Measurements from ENCODE around the gene HOXA6.

Gene HOXA6

DNA sequence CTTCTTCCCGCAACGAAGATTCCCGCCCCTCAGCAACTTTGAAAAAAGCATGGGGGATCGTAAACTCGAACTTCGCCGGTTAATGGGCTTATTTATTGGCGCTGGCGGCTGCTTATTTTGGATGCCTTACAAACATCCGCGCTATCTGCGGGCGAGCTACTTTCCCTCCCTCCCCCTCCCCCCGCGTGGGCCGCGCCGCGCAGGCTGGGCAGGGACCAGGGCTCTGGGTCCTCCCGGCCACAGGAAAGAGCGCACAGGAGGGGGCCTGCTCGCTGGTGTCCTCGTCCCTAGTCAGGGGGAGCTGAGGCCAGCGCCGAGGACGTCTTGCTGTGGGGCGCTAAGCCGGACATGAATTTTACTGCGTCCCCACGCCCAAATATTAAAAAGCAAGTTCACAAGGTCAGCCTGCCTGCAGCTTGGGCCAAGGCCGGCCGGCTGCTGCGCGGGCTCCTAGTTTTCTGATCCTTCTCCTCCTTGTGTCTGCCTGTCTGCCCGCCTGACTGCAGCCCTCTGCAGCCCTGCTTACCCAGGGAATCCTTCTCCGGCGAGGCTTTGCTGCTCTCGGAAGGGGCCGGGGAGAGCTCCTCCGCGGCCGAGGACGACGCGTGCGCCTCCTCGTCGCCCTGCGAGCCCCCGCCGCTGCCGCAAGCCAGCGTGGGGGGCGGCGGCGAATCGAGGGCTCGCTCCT, 25.4 kb upstream of the HOXA6 start:
- DNase-seq = no peak

DNA sequence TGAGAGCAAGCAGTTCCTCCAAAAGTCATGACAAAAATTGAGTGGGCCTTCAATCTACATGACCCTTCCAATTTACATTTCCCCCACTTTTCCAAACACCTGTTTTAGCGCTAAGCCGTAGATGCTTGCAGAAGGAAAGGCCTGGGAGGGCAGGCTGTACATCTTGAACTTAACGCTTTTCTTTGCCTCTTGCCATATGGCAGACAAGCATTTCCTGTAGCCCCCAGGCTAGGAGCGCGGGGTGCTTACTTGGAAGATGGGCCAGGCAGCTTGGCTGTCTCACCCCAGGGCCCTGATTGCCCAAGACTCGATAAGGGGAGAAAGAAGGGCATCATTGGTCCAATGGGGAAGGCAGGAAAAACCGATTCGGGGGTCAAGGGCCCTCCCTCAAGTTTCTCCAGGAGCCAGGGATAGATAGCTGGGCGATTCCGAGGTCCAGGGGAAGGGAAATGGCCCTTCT, 24.8 kb upstream of the HOXA6 start:
- no peak for DNase-seq

DNA sequence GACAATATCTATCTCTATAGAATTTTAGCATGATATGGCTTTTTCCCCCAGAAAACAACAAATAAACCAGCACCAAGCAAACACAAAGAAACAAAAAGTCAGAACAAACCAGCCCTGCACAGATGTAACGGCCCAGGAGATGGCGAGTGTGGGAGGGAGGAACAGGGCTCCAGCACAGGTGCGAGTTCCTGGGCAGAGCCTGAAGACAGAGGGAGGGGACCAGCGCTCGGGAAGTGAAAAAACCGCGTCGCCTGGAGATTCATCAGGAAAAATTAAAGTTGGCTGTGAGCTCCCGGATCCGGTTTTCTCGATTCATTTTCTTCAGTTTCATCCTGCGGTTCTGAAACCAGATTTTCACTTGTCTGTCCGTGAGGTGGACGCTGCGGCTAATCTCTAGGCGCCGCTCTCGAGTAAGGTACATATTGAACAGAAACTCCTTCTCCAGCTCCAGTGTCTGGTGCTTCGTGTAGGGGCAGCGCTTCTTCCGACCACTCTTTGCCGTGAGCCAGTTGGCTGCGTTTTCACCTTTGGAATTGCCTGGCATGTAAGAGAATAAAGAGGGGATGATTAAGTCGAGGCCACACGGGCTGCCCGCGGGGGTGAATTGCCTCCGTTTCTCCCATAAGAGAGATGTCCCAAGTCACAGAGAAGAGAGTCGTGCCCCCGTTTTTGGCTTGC, 24.2 kb upstream of the HOXA6 start:
- no peak for DNase-seq

DNA sequence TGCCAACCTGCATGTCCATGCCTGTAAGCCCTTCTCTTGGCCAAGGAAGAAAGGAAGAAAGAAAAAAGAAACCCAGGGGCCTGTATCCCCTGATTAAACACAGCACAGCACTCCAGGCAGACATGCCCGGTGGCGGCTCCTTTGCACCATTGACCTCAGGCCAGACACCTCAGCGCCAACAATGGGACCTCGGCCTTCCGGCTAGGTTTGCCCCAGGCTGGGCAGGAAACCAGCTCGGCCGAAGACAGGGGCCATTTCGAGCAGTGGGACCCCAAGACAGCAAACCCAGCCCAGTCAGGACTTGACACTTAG, 23.7 kb upstream of the HOXA6 start:
- DNase-seq = no peak

DNA sequence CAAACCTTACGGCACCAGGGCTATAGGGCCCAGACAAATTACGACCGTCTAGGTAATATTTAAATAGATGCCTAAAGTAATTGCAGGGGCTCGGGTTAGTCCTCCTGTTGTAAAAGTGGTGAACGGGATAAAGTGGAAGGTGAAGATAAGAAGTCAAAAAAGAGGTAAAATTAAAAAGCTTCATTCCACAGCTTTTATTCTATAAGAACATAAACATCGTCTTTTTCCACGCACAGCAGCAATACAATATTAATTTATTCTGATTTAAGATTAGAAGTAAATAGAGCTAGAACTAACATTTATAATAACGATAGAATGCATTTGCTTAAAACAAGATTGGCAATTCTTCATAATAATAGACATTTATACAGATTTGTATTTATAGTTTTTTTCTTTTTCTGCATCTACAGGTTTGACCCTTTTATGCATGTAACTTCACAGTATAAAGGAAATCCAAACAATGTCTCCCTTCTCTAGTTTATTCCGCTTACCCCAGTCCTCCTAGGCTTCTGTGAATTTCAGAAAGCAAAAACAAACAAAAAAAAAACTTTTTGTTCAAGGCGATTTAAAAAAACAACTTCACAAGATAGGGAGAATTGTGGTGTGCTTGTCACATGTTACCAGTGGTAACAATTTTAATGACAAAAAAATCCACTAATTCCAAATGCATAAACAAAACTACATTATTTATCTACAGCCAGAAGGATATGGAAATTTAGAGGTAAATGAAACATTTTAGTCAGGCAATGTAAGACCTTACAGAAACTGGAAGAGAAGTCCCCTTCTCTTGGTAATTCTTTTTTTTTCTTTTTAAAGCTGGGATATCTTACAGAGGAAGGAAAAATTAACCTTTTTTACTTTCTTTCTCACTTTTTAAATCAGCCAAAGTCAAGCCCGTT, 23.1 kb upstream of the HOXA6 start:
- DNase-seq = no peak

DNA sequence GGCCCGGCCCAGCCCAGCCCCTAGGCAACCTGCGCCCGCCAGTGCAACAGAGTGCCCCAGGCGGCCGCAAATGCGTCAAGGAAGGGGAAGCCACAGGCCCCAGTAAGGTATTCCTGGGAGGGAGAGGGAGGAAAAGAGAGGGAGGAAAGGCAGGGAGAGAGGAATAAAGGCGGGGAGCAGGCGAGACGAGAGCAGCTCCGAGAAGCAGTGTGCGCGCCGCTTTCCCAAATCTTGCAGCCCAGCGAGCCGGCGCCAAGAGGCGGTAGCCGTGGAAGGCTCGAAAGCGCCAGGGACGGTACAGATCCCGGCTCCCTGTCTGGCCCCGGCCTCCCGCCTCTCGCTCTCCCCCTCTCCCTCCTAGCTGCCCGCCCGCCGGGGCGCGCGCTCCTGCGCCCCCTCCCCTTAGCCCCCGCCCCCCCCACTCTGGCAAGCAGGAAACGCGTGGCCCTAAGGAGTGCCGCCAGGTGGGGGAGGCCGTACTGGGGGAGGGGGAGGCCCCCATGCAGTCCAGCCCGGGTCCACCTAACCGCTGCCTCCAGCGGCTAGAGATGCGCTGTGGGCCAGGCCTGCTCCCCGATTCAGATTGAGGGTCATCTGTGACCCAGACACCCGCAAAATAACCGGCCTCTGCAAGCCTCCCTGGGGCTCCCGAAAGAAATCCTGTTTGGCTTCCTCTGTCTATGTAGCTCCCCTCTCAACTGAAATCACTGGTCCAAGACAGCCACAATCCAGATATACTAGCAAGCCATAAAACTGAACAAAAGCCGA, 22.3 kb upstream of the HOXA6 start:
- DNase-seq = no peak

DNA sequence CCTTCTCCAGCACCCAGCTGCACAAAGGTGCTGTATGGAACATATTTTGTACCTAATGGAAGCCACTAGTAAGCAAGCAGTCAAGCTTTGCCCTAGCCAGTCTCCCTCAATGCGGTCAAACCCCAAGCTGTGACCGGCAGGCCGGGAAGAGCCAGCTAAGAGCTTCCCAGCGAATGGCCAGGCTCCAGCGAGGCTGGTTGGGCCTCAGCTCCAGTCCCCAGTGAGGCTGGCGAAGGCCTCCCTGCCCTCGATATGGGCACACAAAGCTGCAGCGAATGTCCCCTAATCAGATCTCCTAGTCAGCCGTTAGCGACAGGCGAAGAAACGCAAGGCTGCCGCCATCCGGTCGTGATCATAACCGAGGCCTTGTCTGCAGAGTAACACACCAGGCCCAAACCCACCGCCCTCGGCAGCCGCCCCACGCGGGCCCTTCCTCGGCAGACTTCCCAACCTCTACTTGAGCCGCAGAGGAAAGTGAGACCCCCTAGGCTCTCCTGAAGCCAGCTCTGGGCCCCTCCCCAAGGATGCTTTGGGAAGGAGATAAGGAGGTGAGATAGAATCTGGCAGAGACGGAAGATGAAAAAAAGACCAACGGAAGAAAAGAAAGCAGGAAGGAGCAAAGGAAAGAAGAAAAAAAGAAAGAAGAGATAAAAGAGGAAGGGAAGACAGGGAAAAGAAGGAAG, 20.8 kb upstream of the HOXA6 start:
- no peak for DNase-seq

DNA sequence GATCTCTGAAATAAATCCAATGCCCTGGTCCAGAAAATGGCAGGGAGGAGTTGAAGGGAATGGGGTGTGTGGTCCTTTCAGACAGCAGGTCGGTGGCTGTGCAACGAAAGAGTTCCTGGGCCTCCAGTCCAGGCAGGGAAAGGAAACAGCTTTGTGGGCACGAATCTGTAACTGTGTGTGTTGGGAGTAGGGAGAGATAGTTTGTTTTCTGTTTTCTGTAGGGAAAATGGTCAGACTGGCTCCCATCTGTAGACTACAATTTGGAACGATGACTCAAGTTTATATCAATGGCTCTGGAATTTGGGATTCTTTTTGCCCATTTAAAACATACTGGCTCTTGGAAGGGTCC, 20.3 kb upstream of the HOXA6 start:
- no peak for DNase-seq

DNA sequence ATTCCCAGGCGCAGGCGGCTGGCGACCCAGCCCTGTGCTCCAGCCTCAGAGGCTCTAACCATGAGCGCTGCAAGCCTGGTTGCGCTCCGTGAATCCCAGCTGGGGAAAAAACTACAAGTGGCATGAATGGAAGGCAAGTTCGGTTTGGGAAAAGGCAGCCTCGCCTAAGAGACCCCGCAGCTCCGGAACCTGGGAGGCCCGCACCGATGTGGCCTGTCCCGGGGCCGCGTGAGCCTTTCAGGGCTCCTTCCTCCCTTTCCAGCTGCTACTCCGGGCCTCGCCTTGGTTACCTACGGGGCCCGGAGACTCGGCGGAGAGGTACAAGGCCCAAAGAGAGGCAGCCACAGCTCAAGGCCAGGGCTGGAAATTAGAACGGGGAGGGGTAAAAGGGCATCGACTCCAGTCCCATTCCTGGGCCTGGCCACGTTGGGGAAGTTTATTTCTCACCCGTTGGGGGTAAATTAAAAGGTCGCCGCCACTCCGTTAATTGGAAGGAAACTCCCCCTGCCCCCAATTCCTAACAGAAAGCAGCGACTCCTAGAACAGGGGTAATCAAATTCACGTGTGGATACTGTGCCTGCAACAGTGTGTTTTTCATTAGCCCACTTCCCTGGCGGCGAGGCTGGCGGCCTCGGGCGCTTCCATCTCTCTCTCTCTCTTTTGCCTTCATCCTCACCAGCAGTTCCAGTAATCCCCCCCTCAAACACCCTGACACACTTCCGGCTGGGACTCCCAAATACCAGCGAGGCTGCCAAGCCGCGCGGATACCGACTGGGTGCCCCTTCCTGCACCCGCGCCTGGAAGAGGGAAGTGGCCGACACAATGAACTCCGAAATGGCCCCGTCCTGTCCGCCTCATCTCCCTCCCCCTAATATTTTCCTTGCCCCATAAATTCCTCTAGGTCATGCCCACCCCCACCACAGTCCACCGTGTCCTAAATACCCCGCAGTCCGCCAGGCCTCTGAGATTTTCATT, 19.2 kb upstream of the HOXA6 start:
- no peak for DNase-seq

DNA sequence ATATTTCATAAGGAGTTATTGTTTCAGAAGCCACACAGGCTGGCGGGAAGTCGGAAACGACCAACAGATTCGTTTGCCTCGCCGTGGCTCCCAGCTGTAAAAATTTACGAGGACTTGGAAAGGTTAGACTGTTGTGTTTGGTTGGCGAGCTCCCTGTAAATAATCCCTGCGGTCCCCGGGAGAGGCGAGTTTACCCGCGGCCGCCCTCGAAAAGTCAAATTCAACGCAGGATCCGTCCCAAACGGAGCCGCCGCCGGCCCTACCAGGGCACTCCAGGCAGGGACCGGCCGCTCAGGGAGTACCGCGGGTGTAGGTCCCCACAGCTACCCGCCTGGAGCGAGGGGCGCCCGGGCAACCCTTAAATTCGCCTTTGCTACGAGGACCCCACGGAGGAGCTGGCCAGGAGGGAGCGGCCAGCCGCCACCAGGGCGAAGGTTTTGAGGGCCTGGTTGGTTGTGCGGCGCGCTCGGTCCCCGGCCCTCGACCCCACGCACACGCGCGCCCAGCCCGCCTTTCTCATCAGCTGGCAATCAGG, 18.5 kb upstream of the HOXA6 start:
- DNase-seq = no peak

DNA sequence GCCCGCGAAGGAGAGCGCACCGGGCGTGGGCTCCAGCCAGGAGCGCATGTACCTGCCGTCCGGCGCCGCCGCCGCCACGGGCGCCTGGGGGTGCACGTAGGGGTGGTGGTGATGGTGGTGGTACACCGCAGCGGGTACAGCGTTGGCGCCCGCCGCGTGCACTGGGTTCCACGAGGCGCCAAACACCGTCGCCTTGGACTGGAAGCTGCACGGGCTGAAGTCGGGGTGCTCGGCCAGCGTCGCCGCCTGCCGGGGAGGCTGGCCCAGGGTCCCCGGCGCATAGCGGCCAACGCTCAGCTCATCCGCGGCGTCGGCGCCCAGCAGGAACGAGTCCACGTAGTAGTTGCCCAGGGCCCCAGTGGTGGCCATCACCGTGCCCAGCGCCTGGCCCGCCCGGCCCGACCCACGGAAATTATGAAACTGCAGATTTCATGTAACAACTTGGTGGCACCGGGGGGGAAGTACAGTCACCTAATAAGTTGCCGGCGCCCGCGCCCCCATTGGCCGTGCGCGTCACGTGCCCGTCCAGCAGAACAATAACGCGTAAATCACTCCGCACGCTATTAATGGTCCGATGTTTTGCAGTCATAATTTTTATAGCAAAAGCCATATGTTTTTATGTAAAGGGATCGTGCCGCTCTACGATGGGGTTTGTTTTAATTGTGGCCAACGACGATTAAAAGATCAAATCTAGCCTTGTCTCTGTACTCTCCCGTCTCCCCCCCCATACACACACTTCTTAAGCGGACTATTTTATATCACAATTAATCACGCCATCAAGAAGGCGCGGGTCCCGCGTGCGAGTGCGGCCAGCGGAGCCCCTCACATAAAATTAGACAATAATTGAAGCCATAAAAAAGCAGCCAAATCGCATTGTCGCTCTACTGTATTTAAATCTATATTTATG, 17.8 kb upstream of the HOXA6 start, which contains the start of gene HOXA9:
Gene HOXA9 (minus strand): TSS at position 449 of the 907 bp plus-strand sequence. CDS start 80 bp downstream, at position 369.
- DNase-seq = no peak

DNA sequence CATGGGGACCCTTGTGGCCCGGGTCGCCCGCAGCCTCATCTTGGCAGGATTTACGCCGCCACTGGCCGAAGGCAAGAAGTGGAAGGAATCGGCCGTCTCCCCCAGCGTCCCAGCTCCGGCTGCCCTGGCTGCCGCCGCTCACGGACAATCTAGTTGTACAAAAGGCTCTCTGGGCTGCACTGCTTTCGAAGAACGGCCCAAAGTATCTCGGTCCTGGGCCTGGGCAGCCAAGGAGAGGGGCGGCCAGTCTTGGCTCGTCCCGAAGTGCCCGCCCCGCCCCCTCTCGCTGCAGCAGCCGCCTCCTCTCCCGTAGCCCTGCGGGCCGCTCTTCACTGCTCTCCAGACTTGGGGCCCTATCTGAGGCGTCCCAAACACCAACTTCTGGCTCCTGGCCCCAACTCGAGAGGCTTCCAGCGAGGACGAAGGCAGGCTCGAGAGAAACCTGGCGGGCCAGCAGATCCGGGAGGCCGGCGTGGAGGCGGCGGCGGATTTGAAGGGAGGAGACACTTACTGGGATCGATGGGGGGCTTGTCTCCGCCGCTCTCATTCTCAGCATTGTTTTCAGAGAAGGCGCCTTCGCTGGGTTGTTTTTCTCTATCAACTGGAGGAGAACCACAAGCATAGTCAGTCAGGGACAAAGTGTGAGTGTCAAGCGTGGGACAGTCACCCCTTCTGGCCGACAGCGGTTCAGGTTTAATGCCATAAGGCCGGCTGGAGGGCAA, 17.0 kb upstream of the HOXA6 start:
- DNase-seq = no peak

DNA sequence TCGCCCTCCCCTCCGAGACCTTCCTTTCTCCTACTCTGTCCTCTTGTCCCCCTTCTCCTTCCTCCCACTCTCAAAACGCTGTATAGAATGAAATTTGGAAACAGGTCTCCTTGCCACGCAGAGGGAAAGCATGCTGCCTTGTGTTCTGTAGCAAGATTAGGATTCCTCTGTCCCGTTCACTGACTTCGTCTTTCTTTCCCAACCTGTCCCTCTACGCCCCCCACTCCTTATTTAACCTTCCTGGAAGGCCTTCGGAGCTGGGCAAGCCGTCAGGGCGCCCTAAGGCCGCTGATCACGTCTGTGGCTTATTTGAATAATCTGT, 16.4 kb upstream of the HOXA6 start:
- no peak for DNase-seq

DNA sequence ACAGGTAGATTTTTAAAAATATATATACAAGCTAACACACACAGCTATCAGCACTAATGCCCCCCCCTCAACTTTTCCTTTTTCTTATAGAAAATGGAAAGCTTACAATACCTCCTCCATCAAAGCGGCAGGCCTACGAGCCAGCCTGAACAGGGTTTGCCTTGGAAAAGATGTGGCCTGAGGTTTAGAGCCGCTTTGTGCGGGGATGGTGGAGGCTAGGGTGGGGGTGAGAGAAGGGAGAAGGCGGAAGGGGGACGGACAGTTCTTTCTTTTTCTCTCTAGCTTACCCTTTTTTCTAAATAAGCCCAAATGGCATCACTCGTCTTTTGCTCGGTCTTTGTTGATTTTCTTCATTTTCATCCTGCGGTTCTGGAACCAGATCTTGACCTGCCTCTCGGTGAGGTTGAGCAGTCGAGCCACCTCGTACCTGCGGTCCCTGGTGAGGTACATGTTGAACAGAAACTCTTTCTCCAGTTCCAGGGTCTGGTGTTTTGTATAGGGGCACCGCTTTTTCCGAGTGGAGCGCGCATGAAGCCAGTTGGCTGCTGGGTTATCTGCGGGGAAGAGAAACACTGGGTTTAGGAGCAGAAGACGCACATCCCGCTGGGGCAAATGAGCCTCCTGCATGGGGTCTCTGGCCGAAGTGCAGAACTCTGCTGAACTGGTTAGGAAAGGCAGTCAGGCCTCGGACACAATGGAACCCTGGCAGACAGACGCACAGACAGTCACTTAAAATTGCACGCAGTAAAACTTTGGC, 15.9 kb upstream of the HOXA6 start:
- no peak for DNase-seq

DNA sequence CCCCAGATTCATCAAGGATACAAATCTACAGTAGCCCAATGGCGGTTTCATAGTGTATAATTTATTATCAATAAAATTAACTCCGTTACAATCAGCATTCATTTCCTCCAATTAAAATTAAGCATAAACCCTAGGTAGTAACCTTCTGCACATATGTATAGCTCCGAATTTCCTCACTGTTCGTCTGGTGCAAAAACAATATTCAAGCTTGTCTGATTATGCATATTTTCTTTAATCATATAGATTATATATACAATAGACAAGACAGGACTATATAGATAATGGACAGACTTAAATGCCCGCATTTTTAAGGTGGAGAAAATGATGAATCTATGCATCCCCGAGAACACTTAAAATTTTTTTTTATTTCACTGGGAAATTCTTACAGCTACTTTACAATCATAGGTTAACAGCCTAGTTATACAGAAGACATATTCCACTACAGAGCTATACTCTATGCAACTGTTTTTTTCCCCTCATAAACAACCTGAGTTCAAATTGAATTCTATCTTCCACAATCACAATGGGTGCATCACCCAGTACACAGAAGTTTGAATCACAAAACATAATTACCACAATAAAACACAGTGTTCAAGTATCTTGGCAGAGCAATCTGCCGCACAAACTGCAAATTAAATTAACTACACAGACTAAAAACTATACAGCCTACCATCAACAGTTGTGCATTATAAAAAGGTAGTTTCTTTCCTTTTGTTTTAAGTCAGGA, 15.2 kb upstream of the HOXA6 start:
- DNase-seq = no peak

DNA sequence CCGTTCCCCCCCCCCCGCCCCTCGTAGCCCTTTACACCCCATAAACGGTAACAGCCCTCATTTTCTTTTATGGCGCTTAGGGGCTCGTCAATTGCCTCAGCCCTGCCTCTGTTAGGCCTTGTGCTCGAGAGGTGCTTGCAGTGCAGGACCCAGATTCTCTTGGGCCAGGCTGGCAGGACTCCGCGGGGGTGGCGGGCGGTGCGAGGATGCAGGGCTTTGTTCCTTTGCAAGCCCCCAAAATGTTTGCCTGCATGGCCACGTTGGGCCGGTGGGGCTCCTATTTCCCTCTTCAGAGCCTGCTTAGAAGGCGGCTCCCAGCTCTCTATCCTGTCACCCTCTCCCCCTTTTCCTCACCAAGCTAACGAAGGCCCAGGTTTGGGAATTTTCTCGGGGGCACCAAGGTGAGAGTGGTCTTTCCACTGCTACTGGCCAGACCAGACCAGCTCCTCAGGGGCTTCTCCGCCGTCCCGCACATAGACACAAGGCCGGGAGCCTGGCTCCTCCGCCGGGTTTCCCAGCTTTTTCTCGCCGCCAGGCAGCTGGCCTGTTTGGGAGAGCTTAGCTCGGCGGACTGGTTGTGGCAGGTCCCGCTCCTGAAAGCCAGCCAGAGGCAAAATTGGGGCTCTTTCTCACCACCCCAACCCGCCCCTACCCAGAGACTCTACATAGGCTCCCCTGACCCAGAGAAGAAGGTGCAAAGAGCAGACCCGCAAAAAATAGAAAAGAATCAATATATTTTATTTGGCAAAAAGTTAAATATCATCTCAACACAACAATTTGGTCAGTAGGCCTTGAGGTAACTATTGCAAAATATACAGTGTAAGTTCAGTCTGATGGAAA, 14.4 kb upstream of the HOXA6 start:
- no peak for DNase-seq

DNA sequence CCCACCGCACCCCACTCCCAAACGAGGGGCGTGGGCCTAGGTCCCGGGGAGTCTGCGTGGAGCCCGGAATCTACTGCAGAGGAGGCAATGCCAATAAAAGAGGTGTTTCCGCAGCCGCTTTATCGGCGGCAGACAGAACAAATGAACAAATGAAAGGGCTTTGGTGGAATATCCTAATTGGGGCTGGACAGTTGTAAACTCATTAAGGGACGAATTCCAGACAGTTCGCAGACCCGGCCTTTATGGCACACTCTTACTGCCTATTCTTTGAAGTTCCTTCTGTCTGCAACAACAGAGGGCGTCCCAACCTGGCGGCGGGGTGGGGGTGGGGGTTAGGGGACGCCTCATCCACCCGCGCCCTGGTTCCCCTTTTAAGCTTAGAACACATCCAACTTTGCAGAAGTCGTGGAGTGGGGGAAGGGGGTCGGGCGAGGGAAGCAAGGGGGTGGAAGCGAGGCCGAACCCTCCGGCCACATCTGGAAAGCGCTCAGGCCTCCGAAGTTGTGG, 13.7 kb upstream of the HOXA6 start:
- no peak for DNase-seq
